ENCODE measurements around the gene MAGOH. TPM values are rescaled to one million over a fixed set of nuclear protein-coding genes. Genes with fewer than 3 reads are reported as not detected.

MAGOH gene
- 24.4 and 39.3 TPM in 2 replicates for total RNA-seq

DNA sequence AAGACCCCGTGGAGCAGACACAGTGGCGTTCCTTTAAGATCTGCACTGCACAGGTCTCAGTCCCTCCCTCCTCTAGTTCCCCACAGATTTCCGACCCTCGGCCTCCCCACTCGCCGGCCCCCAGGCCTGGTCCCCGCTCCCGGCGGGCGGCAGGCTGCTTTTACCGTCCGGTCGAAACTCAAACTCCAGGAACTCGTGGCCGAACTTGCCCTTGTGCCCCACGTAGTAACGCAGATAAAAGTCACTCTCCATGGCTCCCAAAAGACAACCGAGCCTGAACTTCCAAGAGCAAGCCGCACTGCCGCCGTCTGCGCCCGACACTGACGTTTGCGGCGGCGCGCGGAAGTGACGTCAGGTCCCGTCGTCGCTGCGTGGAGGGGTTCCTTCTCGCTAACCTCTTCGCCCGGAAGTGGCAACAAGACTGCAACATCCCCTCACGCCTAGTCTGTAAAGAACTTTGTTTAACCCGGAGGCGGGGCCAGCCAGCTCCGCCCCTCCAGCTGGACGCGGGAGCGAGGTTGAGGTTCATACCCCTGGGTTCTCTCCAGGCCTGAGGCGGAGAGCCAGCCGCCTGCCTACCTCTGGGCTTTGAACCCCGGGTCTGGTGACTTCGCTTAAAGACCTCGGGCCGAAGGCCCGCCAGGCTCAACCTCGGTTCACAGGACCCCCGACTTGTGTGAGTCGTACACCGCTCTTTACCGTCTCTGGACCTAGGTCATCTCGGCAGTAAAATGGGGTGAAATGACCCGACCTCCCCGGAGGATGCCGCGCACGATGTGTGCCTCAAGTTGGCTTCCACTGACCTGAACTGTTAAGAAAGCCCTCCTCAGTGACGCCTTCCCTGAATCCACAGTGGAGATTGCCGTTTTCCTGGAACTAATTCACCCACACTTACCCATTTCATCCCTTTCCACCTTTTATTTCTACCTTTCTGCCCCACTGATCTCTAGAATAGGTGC is at the start of gene MAGOH:
TSS of gene MAGOH (minus strand) at position 322 of the 959 bp plus-strand sequence. CDS start at position 252, 70 bp downstream.

DNA sequence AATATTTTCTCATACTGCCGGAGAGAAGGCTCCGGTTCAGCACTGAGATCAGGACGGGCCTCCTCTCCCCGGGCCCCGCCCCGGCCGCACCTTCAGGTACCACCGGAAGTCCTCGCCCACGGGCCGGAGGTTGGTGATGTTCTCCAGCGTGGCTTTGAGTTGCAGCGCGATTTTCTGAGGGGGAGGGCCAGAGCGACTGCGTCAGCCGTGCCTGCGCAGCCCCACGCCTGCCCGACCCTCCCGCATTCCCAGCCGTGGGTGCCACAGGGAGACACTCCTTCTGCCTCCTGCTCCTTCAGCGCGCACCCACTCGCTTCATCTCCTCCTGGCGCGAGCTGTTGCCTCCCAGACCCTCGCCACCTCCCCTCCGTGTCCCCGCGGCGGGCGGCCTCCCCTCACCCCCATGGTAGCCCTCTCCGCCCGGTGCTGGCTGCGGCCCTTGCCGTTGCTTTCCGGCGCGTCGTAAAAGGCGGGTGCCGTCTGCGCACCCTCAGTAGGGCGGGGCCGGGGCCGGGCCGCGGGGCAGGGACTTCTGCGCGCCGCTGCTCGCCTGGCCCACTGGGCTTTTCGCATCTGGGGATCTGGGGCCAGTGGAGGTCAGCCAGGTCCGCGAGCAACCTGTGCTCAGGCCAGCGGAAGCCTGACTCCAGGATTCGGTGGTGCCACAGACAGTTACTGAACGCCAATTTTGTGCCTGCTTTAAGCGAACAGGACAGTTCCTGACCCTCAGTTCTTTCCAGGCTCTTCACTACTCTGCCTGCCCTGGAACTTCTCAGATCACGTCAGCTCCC is 18.0 kb downstream of the MAGOH start, which contains the start of gene CZIB:
TSS of gene CZIB (minus strand) at position 464 of the 791 bp plus-strand sequence. CDS start at position 405, 59 bp downstream.

DNA sequence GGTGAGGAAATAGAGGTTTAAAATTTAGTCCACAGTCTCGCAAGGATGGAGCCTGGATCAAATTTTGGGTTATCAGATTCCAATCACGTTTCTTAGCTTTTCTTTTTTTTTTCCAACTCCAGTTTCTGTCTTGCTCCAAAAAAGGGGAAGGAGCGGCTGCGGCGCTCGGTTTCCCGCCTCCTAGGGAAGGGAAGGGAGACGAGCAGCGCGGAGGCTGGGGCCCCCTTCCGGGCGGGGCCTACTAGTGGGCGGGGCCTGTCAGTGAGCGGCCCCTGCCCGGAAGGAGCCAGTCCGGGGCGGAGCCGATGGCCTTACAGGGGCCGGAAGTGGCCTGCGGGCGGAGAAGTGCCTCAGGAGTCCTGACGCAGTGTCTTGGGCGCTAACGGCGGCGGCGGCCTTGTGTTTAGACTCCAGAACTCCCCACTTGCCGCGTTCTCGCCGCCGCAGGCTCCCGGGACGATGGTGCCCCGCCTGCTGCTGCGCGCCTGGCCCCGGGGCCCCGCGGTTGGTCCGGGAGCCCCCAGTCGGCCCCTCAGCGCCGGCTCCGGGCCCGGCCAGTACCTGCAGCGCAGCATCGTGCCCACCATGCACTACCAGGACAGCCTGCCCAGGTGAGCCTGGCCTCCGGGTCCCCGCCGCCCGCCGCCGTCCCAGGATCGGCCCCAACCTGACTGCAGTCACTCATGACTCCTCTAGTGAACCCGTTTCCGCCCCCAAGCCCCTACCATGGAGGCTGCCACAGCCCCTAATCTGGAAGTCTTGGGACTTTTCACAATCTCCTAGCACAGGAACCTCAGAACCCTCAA is 41.6 kb downstream of the MAGOH start, which contains the start of gene CPT2:
TSS of gene CPT2 (plus strand) at position 340 of the 806 bp plus-strand sequence. CDS start at position 460, 120 bp downstream.

Other genes with a start within 250 kb of the MAGOH start
- not detected in 2 replicates for gene PODN, start 176.3 kb downstream of the MAGOH start, total RNA-seq
- gene SLC1A7, start 95.9 kb downstream of the MAGOH start, total RNA-seq: not detected in 2 replicates
- gene CPT2, start 41.7 kb downstream of the MAGOH start, total RNA-seq: 20.7 and 34.3 TPM in 2 replicates
- gene CZIB, start 17.9 kb downstream of the MAGOH start, total RNA-seq: 27.5 and 37.2 TPM in 2 replicates
- 13.7 and 18.3 TPM in 2 replicates for gene LRP8, start 89.6 kb upstream of the MAGOH start, total RNA-seq
- gene DMRTB1, start 220.9 kb upstream of the MAGOH start, total RNA-seq: not detected in 2 replicates

Measured in airway epithelial cell (primary cell).